HG03066 (cell line): ENCODE measurements around the gene RASL10B.
"Not testable (repeated sequence)": the region's sequence is repeated elsewhere in the genome, so short reads cannot be mapped to it uniquely, and the experiment has no call there.

Source experiments
- ATAC-seq: cut with Tn5 transposase; IDR thresholded peaks from one replicate; pipeline ENCODE4 v1.9.1; 2021; ENCODE audit warnings: low read depth; ENCODE audit not compliant: unreplicated experiment

Gene RASL10B

GRCh38 chr17:35740997-35741931 lies 9.8 kb downstream of the RASL10B start:
- no peak for ATAC-seq

- no peak for ATAC-seq
Observed at GRCh38 chr17:35742496-35742895, 11.1 kb downstream of the RASL10B start.

- no peak for ATAC-seq
Observed at GRCh38 chr17:35742896-35743477, 11.5 kb downstream of the RASL10B start.

DNA sequence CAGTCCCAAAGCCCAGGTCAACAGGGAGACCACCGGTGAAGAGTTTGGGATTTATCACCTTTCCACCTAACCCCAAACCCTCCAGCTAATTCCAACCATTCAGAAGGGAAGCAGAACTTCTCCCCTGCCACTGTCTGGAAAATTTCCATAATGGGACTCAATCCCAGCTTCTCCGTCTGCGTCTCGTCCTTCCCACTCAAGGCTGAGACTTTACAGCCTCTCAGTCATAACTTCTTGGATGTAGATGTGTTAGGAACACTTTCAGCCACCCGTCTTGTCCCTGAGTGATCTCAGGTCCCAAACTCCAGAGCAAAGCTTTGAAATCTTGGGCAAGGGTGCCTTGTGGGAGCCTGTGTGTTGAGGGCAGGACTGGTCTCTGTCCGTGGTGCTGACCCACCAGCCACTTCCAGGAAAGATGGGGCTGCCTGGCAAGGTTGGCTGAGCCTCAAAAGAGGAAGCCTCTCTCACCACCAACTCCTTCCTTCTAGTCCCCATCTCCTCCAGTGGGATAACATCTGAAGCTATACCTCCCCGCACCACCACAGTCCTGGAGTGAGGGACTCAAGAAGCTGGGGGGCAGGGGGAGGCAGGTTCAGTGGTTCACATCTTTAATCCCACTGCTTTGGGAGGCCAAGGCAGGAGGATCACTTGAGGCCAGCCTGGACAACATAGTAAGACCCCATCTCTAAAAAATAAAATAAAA lies 12.3 kb downstream of the RASL10B start:
- no peak for ATAC-seq

- no peak for ATAC-seq
Observed at GRCh38 chr17:35744830-35745229, 13.4 kb downstream of the RASL10B start.

GRCh38 chr17:35745246-35745645 lies 13.8 kb downstream of the RASL10B start:
- ATAC-seq: no peak

- no peak for ATAC-seq
Observed at GRCh38 chr17:35745749-35746320, 14.4 kb downstream of the RASL10B start.

DNA sequence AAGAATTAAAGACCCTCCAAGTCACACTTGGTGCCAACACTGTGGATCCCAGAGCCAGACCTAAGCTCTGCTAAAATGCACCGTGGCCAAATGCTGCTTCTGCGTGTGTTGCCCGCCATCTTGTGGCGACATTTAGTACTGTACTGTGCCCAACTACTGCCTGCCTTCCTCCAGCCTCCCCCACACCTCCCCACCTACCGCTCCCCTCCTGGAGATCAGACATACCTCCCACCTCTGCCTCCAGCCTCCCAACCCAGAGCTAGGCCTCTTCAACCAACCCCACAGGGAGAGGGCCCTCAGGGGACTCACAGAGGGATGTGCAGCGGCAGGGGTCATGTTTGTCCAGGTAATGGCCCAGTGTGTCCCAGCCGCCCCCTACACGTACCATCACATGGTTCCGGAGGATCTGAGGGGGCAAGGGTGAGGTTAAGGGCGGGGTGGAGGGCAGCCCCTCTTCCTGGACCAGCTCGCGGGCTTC lies 16.1 kb downstream of the RASL10B start:
- no peak for ATAC-seq

GRCh38 chr17:35748341-35748841 lies 17.0 kb downstream of the RASL10B start:
- ATAC-seq: no peak

- ATAC-seq: no peak
Observed at GRCh38 chr17:35748979-35749378, 17.5 kb downstream of the RASL10B start.

- no peak for ATAC-seq
Observed at GRCh38 chr17:35749560-35750412, 18.3 kb downstream of the RASL10B start.

DNA sequence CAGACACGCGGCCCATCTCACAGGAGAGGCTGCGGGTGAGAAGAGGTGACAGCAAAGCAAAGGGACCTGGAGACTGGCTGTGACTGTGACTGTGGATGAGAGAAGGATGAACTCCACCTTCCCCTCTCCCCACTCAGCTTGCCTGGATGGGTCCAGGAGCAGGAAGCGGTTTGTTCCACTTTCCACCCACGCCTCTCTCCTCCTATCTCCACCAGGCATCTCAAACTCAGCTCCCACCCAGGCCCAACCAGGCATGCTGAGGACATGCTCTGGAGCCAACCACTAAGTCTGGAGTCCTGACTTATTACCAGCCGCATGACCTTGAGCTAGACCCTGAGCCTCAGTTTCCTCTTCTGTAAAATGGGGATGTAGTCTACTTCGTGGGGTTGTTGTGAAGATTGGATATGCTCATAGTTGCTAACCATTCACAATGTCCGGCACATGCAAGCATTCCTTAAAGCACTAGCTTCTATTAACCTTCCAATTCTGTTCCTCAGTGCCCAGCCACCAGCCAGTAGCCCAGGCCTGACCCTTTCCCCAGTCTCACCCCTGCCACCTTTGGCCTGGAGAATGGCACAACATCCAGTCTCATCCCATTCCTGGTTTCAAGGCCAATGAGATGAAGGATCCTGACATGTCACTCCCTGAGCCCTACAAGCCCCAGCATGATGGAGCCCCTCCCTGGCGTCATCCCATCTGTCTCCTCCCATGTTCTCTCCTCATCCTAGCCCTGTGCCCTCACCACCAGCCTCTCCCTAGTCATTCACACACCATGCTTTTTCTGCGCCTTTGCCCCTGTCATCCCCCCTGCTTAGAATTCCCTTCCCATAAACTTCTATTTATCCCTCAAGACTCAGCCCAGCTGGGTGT lies 19.3 kb downstream of the RASL10B start:
- ATAC-seq: no peak

- ATAC-seq: not testable (repeated sequence)
Observed at GRCh38 chr17:35751541-35751940, 20.1 kb downstream of the RASL10B start.

- no peak for ATAC-seq
Observed at GRCh38 chr17:35752471-35752870, 21.0 kb downstream of the RASL10B start.

GRCh38 chr17:35752945-35753764 lies 21.7 kb downstream of the RASL10B start, which contains the start of gene GAS2L2:
TSS of gene GAS2L2 (minus strand) at chr17:35753239. CDS start at chr17:35752850, 389 bp downstream.
- no peak for ATAC-seq

DNA sequence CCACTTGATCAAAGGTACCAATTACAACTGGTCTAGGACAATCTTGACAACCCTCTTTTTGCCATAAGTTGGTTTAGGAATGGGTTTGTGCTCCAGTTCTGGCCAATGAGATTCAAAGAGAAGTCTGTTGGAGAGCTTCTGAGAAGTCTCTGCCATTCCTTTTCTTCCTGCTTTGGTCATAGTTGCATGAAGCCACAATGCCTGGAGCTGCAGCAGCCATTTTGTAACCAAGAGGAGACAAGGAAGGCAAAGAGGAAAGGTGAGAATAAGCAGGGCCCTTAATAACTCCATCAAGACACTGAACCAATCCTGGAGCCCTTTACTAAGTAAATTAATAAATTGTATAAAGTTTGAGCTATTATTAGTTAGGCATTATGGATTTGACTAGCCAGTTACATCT lies 25.8 kb downstream of the RASL10B start:
- ATAC-seq: no peak

GRCh38 chr17:35760587-35760986 lies 29.1 kb downstream of the RASL10B start, which contains the start of gene C17orf50:
TSS of gene C17orf50 (plus strand) at chr17:35760887. CDS start at chr17:35760942, 55 bp downstream.
- ATAC-seq: no peak

- no peak for ATAC-seq
Observed at GRCh38 chr17:35761601-35762000, 30.2 kb downstream of the RASL10B start.
